Measurements from ENCODE around the gene ADNP2.

ADNP2 gene

GRCh38 chr18:80115035-80115434 lies 6.0 kb downstream of the ADNP2 start:
- H3K4me3 ChIP-seq (ENCODE audit: low read depth, low read length) = no peak overlapping the region
- no peak for TF ChIP-seq CTCF (IDR thresholded peaks at IDR 0.05; ENCODE audit: control insufficient read depth, extremely low read depth, insufficient read depth)
- no peak for DNase-seq (ENCODE audit: low read depth)

DNA sequence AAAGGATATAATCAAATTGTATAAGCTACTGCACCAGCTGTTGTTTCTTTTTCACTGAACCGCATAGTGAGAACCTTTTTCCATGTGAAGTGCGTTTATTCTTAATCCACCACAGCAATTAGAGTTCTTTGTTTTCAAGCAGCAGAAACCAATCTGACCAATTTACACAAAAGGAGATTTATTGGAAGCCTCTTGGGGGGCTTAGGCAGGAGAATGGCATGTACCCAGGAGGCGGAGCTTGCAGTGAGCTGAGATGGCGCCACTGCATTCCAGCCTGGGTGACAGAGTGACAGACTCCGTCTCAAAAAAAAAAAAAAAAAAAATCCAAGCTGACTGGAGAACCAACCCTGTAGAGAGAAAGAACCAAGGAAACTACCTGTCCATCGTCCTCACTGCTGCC lies 10.0 kb downstream of the ADNP2 start:
- no peak overlapping the region for H3K4me3 ChIP-seq (ENCODE audit: low read depth, low read length)
- DNase-seq (ENCODE audit: low read depth) = no peak
- no peak for TF ChIP-seq CTCF (IDR thresholded peaks at IDR 0.05; ENCODE audit: control insufficient read depth, extremely low read depth, insufficient read depth)

GRCh38 chr18:80120932-80121331 lies 11.9 kb downstream of the ADNP2 start:
- H3K4me3 ChIP-seq (ENCODE audit: low read depth, low read length) = no peak overlapping the region
- TF ChIP-seq CTCF (IDR thresholded peaks at IDR 0.05; ENCODE audit: control insufficient read depth, extremely low read depth, insufficient read depth) = no peak
- no peak for DNase-seq (ENCODE audit: low read depth)

GRCh38 chr18:80124131-80124530 lies 15.1 kb downstream of the ADNP2 start:
- DNase-seq (ENCODE audit: low read depth) = no peak
- H3K4me3 ChIP-seq (ENCODE audit: low read depth, low read length) = no peak overlapping the region
- TF ChIP-seq CTCF (IDR thresholded peaks at IDR 0.05; ENCODE audit: control insufficient read depth, extremely low read depth, insufficient read depth) = no peak

DNA sequence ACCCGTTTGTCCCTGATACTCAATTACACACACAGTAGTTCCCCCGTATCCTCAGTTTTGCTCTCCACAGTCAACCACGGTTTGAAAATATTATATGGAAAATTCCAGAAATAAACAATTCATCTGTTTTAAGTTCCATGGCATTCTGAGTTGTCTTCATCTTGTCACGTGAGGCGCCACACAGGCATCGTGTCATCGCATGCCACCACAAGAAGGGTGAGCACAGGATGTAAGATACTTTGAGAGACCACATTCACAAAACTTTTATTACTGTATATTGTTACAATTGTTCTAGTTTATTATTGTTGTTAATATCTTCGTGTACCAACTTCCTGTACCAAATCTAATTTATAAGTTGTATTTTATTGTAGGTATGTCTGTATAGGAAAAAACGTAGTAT lies 17.7 kb downstream of the ADNP2 start:
- no peak for DNase-seq (ENCODE audit: low read depth)
- H3K4me3 ChIP-seq (ENCODE audit: low read depth, low read length) = no peak overlapping the region
- TF ChIP-seq CTCF (IDR thresholded peaks at IDR 0.05; ENCODE audit: control insufficient read depth, extremely low read depth, insufficient read depth) = no peak

DNA sequence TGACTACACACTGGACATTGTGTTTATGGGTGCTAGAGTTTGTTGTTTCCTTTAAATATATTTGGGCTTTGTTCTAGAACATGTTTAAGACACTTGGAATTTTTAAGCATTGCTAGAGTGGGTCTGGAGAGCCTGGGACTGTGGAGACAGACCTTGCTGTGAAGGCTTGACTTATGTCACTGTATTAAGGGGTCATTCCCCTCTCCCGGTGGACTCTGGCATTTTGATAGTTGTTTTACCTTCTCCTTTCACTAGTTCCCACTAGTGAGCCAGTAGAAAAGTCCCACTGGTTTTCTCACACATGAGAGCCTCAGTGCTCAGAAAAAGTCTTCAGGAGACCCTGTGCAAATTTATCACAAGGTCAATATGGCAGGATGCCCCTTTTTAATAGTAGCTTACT lies 18.6 kb downstream of the ADNP2 start:
- no peak for TF ChIP-seq CTCF (IDR thresholded peaks at IDR 0.05; ENCODE audit: control insufficient read depth, extremely low read depth, insufficient read depth)
- no peak overlapping the region for H3K4me3 ChIP-seq (ENCODE audit: low read depth, low read length)
- no peak for DNase-seq (ENCODE audit: low read depth)

GRCh38 chr18:80129672-80130367 lies 20.8 kb downstream of the ADNP2 start:
- no peak for TF ChIP-seq CTCF (IDR thresholded peaks at IDR 0.05; ENCODE audit: control insufficient read depth, extremely low read depth, insufficient read depth)
- no peak overlapping the region for H3K4me3 ChIP-seq (ENCODE audit: low read depth, low read length)
- DNase-seq (ENCODE audit: low read depth) = no peak
